ENCODE measurements around the gene PSMC3IP. TPM values are rescaled to one million over a fixed set of nuclear protein-coding genes. Genes with fewer than 3 reads are reported as not detected.

The PSMC3IP gene
- total and polyA plus RNA-seq, 11 donors = 0.71 to 4.1 (median 2.1) TPM

DNA sequence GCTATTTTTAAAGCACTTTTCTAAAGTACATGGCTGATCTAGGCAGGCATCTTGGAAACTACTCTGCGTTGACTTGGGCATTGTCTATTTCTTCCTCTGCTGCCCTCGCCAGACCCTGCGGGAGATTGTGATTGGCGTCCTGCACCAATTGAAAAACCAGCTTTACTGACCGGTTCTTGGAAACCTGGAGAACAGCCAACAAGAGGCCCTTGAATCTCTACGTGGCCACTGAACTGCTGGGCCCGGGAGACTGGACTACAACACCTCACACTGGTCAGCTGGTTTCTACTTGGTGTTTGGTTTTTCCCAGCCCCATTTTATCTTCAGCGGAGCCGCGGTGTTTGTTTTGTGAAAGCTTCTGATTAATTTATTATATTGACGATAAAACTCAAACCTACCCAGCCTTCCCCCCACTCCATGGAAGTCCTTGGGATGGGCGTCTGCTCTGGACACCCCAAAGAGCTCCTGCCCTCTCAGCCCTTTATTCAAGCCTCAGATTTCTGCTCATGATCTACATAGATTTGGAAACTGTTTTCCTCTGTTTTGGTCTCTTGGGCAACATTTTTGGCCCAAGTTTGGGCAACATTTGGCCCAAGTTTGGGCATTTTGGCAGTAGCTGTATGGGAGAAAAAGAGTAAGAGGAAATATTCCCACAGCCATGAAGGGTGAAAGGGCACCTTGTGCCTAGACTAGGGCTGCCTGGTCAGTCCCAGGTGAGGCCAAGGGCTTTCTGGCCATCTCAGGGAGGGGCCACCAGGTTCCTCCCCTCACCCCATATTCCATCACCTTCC, 5.9 kb downstream of the PSMC3IP start:
- peaks cover 0 to 75% (median 72%) of the 10 kb centered on the region in 9 donors for H3K36me3 ChIP-seq
- no peak overlapping the region for H3K27ac ChIP-seq
- no peak for TF ChIP-seq POLR2A (IDR thresholded peaks at IDR 0.05)
- TF ChIP-seq, protein P1, sequence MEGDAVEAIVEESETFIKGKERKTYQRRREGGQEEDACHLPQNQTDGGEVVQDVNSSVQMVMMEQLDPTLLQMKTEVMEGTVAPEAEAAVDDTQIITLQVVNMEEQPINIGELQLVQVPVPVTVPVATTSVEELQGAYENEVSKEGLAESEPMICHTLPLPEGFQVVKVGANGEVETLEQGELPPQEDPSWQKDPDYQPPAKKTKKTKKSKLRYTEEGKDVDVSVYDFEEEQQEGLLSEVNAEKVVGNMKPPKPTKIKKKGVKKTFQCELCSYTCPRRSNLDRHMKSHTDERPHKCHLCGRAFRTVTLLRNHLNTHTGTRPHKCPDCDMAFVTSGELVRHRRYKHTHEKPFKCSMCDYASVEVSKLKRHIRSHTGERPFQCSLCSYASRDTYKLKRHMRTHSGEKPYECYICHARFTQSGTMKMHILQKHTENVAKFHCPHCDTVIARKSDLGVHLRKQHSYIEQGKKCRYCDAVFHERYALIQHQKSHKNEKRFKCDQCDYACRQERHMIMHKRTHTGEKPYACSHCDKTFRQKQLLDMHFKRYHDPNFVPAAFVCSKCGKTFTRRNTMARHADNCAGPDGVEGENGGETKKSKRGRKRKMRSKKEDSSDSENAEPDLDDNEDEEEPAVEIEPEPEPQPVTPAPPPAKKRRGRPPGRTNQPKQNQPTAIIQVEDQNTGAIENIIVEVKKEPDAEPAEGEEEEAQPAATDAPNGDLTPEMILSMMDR (IDR thresholded peaks at IDR 0.05) = no peak
- H3K4me3 ChIP-seq = no peak overlapping the region
- no peak for ATAC-seq
- intact Hi-C loops (cut with DNase I) = loop anchor here in 1 of 10 donors (10.0 kb wide), 1 partner anchor 193 kb away; the partner anchor contains the start of gene RAMP2
- peaks cover 0 to 41% (median 12%) of the 10 kb centered on the region in 12 donors for H3K4me1 ChIP-seq
- H3K27me3 ChIP-seq = no peaks in the 10 kb centered on the region
- no peaks in the 10 kb centered on the region for H3K9me3 ChIP-seq
- 57 to 62% (median 59%) methylated on average over 12 of the region's 12 CpGs for WGBS, 4 donors
- peak in 1 of 5 donors; percentile 6 for DNase-seq

DNA sequence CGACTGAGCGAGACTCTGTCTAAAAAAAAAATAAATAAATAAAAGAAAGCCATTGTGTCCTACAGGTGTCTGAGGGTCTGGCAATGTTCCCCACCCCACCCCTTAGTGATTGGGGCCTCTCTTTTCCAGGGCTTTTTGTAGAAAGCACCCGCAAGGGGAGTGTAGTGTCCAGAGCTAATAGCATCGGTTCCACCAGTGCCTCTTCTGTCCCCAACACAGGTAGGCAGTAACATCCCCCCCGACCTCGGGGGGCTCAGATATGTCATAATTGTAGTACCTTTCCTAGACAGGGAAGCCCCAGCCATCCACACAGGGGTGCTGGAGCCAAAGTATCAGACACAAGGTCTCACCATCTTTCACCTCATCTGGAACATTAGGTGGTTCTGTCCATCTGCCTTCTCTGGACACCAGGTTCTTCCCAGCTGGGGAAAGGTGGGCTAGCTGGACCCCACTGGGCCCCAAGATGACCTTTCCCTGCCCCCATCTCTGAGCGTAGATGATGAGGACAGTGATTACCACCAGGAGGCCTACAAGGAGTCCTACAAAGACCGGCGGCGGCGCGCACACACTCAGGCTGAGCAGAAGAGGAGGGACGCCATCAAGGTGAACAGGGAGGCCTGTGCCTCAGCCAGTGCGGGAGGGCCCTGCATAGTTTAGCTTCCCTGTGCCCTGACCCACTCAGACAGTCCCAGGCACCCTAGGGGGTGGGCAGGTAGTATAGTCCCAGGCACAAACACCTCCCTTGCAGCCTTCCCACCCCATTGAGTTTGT, 9.0 kb downstream of the PSMC3IP start:
- WGBS, 4 donors = 86 to 92% (median 87%) methylated on average over 14 of the region's 14 CpGs
- H3K4me3 ChIP-seq = peak overlapping the region in 4 of 12 donors; percentile 78 to 97 (median 88)
- no peak for ATAC-seq

DNA sequence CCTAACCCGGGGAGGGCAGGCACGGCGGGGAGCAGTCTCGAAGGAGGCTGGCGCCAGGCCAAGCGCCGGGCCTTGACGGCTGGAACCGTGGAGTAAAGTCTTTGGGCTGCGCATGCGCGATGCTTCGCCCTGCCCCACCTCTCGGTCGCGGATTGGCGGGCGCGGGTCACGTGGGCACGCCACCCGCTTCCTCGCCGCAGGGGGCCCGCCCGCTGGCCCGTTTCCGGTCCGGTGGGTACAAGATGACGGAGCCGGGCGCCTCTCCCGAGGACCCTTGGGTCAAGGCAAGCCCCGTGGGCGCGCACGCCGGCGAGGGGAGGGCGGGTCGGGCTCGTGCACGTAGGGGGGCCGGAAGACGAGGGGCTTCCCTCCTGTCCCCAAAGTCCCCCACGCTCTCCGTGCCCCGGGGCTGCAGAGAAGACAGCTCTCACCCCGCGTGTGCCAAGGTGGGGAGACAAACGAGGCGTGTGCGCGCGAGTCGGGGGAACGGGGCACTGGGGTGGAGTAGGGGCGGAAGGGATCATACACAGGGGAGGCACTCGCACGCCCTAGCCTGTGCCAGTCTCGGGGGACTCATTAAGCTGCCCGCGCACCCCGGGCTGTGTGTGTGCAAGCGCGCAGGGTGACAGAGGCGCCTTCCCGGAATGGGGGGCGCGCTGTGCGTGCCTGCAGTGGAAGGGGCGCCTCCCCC, 10.5 kb downstream of the PSMC3IP start, which contains the start of gene MLX:
Gene MLX (plus strand): TSS at position 218 of the 691 bp plus-strand sequence. CDS start 25 bp downstream, at position 243.
- WGBS, 4 donors = 0 to 2% (median 1%) methylated on average over 20 to 72 of the region's 72 CpGs

More for the DNA sequence above, 9.0 kb downstream of the PSMC3IP start:
- intact Hi-C loops (cut with DNase I) = no loop called here
- no peaks in the 10 kb centered on the region for H3K27me3 ChIP-seq
- peaks cover 4 to 46% (median 26%) of the 10 kb centered on the region in 12 donors for H3K4me1 ChIP-seq
- H3K9me3 ChIP-seq = no peaks in the 10 kb centered on the region
- peak overlapping the region in 8 of 12 donors; percentile 42 to 99 (median 96) for H3K27ac ChIP-seq
- peak in 1 of 5 donors; percentile 33 for DNase-seq
- TF ChIP-seq, protein P1 (IDR thresholded peaks at IDR 0.05) = no peak
- TF ChIP-seq POLR2A (IDR thresholded peaks at IDR 0.05) = no peak
- peaks cover 0 to 77% (median 71%) of the 10 kb centered on the region in 9 donors for H3K36me3 ChIP-seq

More for the DNA sequence above, 10.5 kb downstream of the PSMC3IP start, which contains the start of gene MLX:
- ATAC-seq (peak; percentile 77 to 85 (median 84)), DNase-seq (peak; percentile 95 to 98 (median 97))
- no peaks in the 10 kb centered on the region for H3K27me3 ChIP-seq
- H3K4me3 ChIP-seq = peak within 1 kb of the TSS; percentile 74 to 98 (median 92)
- intact Hi-C loops (cut with DNase I) = no loop called here
- H3K4me1 ChIP-seq = peaks cover 10 to 59% (median 37%) of the 10 kb centered on the region in 12 donors
- H3K9me3 ChIP-seq = no peaks in the 10 kb centered on the region
- H3K27ac ChIP-seq = peak within 1 kb of the TSS; percentile 94 to 99 (median 98)
- TF ChIP-seq, protein P1 (IDR thresholded peaks at IDR 0.05) = no peak
- TF ChIP-seq POLR2A (IDR thresholded peaks at IDR 0.05) = peak in 1 of 2 donors; percentile 74
- peaks cover 0 to 64% (median 56%) of the 10 kb centered on the region in 9 donors for H3K36me3 ChIP-seq
